ENCODE measurements around the gene SPTSSB. TPM values are rescaled to one million over a fixed set of nuclear protein-coding genes. Genes with fewer than 3 reads are reported as not detected.
A peak's percentile ranks its signal among the peaks of the same experiment; 100 is the strongest.

The SPTSSB gene
- polyA plus RNA-seq, 4 donors: 0.19 to 0.96 TPM; not detected in 2

GRCh38 chr3:161412123-161412522 is 40.8 kb upstream of the SPTSSB start:
- no peak for FAIRE-seq
- no peaks in the 10 kb centered on the region for H3K36me3 ChIP-seq (ENCODE audit: control insufficient read depth in 3 of 3, insufficient read depth in 2 of 3, low read depth in 1 of 3, low read length in 3 of 3)
- peak in 1 of 2 donors; percentile 2 for DNase-seq
- H3K9me3 ChIP-seq (ENCODE audit: control insufficient read depth in 2 of 2, insufficient read depth in 1 of 2, low read depth in 1 of 2, low read length in 1 of 2): no peaks in the 10 kb centered on the region
- H3K4me3 ChIP-seq (ENCODE audit: low read depth in 1 of 3, low read length in 3 of 3): no peak overlapping the region
- H3K27me3 ChIP-seq (ENCODE audit: control insufficient read depth in 3 of 3, insufficient read depth in 3 of 3, low read length in 3 of 3): peaks cover 0 to 4% (median 0%) of the 10 kb centered on the region in 3 donors
- no peak overlapping the region for H3K27ac ChIP-seq (ENCODE audit: low read depth in 1 of 3, low read length in 2 of 3)
- no peaks in the 10 kb centered on the region for H3K4me1 ChIP-seq (ENCODE audit: control insufficient read depth in 3 of 3, insufficient read depth in 2 of 3, low read depth in 1 of 3, low read length in 2 of 3)
- 11 to 82% (median 25%) methylated on average over 1 of the region's 1 CpG for WGBS, 3 donors

DNA sequence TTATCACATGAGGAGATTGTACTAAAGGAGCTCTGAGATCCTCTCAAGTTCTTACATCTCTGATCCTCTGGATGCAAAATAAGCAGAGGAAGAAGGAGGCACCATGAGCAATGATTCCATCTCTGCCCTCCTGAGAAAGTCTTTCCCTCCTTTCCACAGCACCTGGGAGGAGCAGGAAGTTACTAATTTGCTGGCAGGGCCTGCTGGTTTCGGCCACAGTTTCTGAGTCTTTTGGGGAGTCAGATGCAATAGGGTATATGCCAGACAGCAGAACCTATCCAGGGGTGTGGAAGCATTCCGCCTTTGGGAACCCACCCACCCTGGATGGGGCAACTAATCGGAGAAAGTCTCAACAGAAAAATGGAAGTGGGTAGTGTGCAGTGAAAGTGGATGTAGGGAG is 38.5 kb upstream of the SPTSSB start:
- Histone ChIP-seq H3K27ac (ENCODE audit: low read depth in 1 of 3, low read length in 2 of 3) (no peak overlapping the region), H3K27me3 (ENCODE audit: control insufficient read depth in 3 of 3, insufficient read depth in 3 of 3, low read length in 3 of 3) (peaks cover 0 to 4% (median 2%) of the 10 kb centered on the region in 3 donors), H3K4me1 (ENCODE audit: control insufficient read depth in 3 of 3, insufficient read depth in 2 of 3, low read depth in 1 of 3, low read length in 2 of 3) (no peaks in the 10 kb centered on the region), H3K9me3 (ENCODE audit: control insufficient read depth in 2 of 2, insufficient read depth in 1 of 2, low read depth in 1 of 2, low read length in 1 of 2) (no peaks in the 10 kb centered on the region), H3K36me3 (ENCODE audit: control insufficient read depth in 3 of 3, insufficient read depth in 2 of 3, low read depth in 1 of 3, low read length in 3 of 3) (no peaks in the 10 kb centered on the region), H3K4me3 (ENCODE audit: low read depth in 1 of 3, low read length in 3 of 3) (no peak overlapping the region)
- FAIRE-seq (no peak), DNase-seq (no peak)
- 83 to 91% (median 90%) methylated on average over 3 of the region's 3 CpGs for WGBS, 3 donors

- peaks cover 0 to 4% (median 2%) of the 10 kb centered on the region in 3 donors for H3K27me3 ChIP-seq (ENCODE audit: control insufficient read depth in 3 of 3, insufficient read depth in 3 of 3, low read length in 3 of 3)
- H3K36me3 ChIP-seq (ENCODE audit: control insufficient read depth in 3 of 3, insufficient read depth in 2 of 3, low read depth in 1 of 3, low read length in 3 of 3): no peaks in the 10 kb centered on the region
- FAIRE-seq: no peak
- 12 to 21% (median 16%) methylated on average over 3 of the region's 3 CpGs for WGBS, 3 donors
- H3K4me1 ChIP-seq (ENCODE audit: control insufficient read depth in 3 of 3, insufficient read depth in 2 of 3, low read depth in 1 of 3, low read length in 2 of 3): no peaks in the 10 kb centered on the region
- H3K9me3 ChIP-seq (ENCODE audit: control insufficient read depth in 2 of 2, insufficient read depth in 1 of 2, low read depth in 1 of 2, low read length in 1 of 2): no peaks in the 10 kb centered on the region
- no peak overlapping the region for H3K4me3 ChIP-seq (ENCODE audit: low read depth in 1 of 3, low read length in 3 of 3)
- DNase-seq: peak; percentile 10 to 14
- no peak overlapping the region for H3K27ac ChIP-seq (ENCODE audit: low read depth in 1 of 3, low read length in 2 of 3)
Measured at GRCh38 chr3:161409069-161409468, 37.8 kb upstream of the SPTSSB start.

DNA sequence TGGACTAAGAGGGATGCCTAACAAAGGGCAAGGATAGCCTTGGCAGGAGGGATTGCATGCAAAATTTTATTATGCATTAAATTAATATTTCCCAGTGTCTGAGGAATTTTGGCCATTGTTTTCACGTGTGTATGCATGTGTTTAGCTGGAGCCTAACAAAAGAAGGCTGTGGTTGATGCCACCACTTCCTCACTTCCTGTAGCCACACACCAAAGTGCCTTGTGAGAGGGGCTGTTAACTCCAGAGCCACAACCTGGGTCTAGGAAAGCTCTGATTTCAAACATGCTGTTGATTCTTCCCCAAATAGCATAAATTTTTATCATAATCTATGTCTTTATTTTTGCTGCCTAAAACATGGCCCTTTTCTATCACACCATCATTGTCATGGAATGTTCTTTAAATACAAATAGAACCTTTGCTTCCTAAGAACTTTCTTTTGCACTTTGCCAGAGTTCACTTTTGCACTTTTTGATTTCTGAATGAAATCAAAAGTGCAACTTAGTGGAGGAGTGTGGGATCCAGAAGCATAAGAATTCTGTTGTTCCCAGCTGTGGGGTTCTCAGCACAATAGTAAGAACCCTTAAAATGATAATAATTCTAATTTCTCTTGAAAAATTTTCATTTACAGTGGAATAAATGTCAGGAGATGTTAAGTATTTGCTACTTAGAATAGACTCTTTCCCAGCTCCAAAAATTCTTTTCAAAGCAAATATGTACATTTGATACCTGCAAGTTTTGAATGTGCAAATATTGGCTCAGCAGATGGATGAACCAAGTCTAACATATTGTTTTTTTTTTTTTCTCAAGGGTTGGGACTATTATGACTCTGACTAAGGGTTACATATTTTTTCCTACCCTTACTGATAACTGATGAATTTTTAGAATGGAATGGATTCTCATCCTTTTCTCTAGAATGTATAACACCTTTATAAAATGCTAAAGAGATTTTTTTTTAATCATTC is 35.6 kb upstream of the SPTSSB start:
- H3K27me3 ChIP-seq (ENCODE audit: control insufficient read depth in 3 of 3, insufficient read depth in 3 of 3, low read length in 3 of 3): peaks cover 0 to 2% (median under 1%) of the 10 kb centered on the region in 3 donors
- no peaks in the 10 kb centered on the region for H3K4me1 ChIP-seq (ENCODE audit: control insufficient read depth in 3 of 3, insufficient read depth in 2 of 3, low read depth in 1 of 3, low read length in 2 of 3)
- WGBS, 3 donors: 20 to 39% (median 34%) methylated on average over 1 of the region's 1 CpG
- H3K4me3 ChIP-seq (ENCODE audit: low read depth in 1 of 3, low read length in 3 of 3): no peak overlapping the region
- DNase-seq (no peak), FAIRE-seq (no peak)
- H3K9me3 ChIP-seq (ENCODE audit: control insufficient read depth in 2 of 2, insufficient read depth in 1 of 2, low read depth in 1 of 2, low read length in 1 of 2): no peaks in the 10 kb centered on the region
- no peak overlapping the region for H3K27ac ChIP-seq (ENCODE audit: low read depth in 1 of 3, low read length in 2 of 3)
- no peaks in the 10 kb centered on the region for H3K36me3 ChIP-seq (ENCODE audit: control insufficient read depth in 3 of 3, insufficient read depth in 2 of 3, low read depth in 1 of 3, low read length in 3 of 3)

DNA sequence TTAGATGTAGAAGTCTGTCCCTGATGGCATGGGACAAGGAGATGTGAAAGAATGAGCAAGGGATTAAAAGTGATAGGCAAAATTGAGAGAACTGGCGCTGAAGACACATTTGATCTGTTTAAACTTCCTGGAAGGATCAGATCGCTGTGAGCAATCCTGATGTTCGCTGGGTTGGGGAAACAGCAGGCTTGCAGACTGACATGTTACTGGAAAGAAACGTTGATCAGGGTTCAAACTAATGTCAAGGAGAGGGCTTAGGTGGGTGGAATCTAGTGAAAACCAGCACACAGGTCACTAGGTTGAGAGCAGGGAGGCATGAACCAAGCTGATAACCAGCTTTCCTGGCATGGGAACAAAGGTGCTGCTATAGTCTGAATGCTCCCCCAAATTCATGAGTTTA is 34.5 kb upstream of the SPTSSB start:
- peaks cover 0 to 2% (median 0%) of the 10 kb centered on the region in 3 donors for H3K27me3 ChIP-seq (ENCODE audit: control insufficient read depth in 3 of 3, insufficient read depth in 3 of 3, low read length in 3 of 3)
- no peak for FAIRE-seq
- no peaks in the 10 kb centered on the region for H3K4me1 ChIP-seq (ENCODE audit: control insufficient read depth in 3 of 3, insufficient read depth in 2 of 3, low read depth in 1 of 3, low read length in 2 of 3)
- no peak overlapping the region for H3K27ac ChIP-seq (ENCODE audit: low read depth in 1 of 3, low read length in 2 of 3)
- 71 to 85% (median 73%) methylated on average over 4 of the region's 4 CpGs for WGBS, 3 donors
- no peak overlapping the region for H3K4me3 ChIP-seq (ENCODE audit: low read depth in 1 of 3, low read length in 3 of 3)
- no peaks in the 10 kb centered on the region for H3K9me3 ChIP-seq (ENCODE audit: control insufficient read depth in 2 of 2, insufficient read depth in 1 of 2, low read depth in 1 of 2, low read length in 1 of 2)
- no peaks in the 10 kb centered on the region for H3K36me3 ChIP-seq (ENCODE audit: control insufficient read depth in 3 of 3, insufficient read depth in 2 of 3, low read depth in 1 of 3, low read length in 3 of 3)
- no peak for DNase-seq

- H3K27me3 ChIP-seq (ENCODE audit: control insufficient read depth in 3 of 3, insufficient read depth in 3 of 3, low read length in 3 of 3): peaks cover 0 to 2% (median 0%) of the 10 kb centered on the region in 3 donors
- FAIRE-seq (no peak), DNase-seq (no peak)
- no peaks in the 10 kb centered on the region for H3K36me3 ChIP-seq (ENCODE audit: control insufficient read depth in 3 of 3, insufficient read depth in 2 of 3, low read depth in 1 of 3, low read length in 3 of 3)
- H3K9me3 ChIP-seq (ENCODE audit: control insufficient read depth in 2 of 2, insufficient read depth in 1 of 2, low read depth in 1 of 2, low read length in 1 of 2): no peaks in the 10 kb centered on the region
- 46 to 93% (median 79%) methylated on average over 1 of the region's 1 CpG for WGBS, 3 donors
- no peak overlapping the region for H3K27ac ChIP-seq (ENCODE audit: low read depth in 1 of 3, low read length in 2 of 3)
- no peaks in the 10 kb centered on the region for H3K4me1 ChIP-seq (ENCODE audit: control insufficient read depth in 3 of 3, insufficient read depth in 2 of 3, low read depth in 1 of 3, low read length in 2 of 3)
- H3K4me3 ChIP-seq (ENCODE audit: low read depth in 1 of 3, low read length in 3 of 3): no peak overlapping the region
Measured at GRCh38 chr3:161405087-161405486, 33.8 kb upstream of the SPTSSB start.

DNA sequence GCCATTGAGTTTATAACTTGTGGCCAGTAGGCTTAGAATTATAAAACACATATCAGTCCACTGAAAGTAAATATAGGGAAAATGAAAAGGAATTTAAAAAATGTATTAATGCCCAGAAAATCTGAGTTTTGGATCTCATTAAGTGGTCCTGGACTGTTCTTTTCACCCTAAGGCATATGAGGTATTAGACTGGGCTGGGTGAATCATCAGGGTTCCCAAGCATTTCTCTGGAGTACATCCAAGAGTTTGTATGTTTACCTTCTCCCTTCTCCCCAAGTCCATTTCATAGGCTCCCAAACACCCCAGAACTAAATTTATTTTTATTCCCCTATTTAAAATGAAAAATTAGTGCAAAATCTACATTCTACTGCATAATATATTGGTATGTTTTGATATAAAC is 31.9 kb upstream of the SPTSSB start:
- Histone ChIP-seq H3K27ac (ENCODE audit: low read depth in 1 of 3, low read length in 2 of 3) (no peak overlapping the region), H3K4me1 (ENCODE audit: control insufficient read depth in 3 of 3, insufficient read depth in 2 of 3, low read depth in 1 of 3, low read length in 2 of 3) (no peaks in the 10 kb centered on the region), H3K27me3 (ENCODE audit: control insufficient read depth in 3 of 3, insufficient read depth in 3 of 3, low read length in 3 of 3) (peaks cover 0 to 2% (median 0%) of the 10 kb centered on the region in 3 donors), H3K36me3 (ENCODE audit: control insufficient read depth in 3 of 3, insufficient read depth in 2 of 3, low read depth in 1 of 3, low read length in 3 of 3) (no peaks in the 10 kb centered on the region), H3K9me3 (ENCODE audit: control insufficient read depth in 2 of 2, insufficient read depth in 1 of 2, low read depth in 1 of 2, low read length in 1 of 2) (no peaks in the 10 kb centered on the region), H3K4me3 (ENCODE audit: low read depth in 1 of 3, low read length in 3 of 3) (no peak overlapping the region)
- DNase-seq (no peak), FAIRE-seq (no peak)

DNA sequence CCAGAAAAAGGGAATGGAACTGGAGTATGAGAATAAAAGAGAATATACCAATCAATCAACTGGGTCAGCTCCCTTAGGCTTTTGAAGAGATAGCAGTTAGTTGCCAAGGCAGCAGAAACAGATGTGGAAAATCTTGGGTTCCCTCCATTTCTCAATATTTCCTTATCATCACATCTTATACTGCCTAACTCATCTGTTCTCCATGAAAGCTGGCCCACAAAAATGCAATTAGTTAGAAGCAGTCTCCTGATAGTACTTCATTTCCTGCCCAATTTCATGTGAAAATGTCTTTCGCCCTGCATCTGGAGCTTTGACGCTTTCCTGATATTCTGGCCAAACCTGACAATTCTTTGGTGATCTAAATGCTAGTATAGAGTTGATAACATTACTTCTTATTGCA is 30.1 kb upstream of the SPTSSB start:
- Histone ChIP-seq H3K36me3 (ENCODE audit: control insufficient read depth in 3 of 3, insufficient read depth in 2 of 3, low read depth in 1 of 3, low read length in 3 of 3) (no peaks in the 10 kb centered on the region), H3K27me3 (ENCODE audit: control insufficient read depth in 3 of 3, insufficient read depth in 3 of 3, low read length in 3 of 3) (peaks cover 0 to 2% (median 0%) of the 10 kb centered on the region in 3 donors), H3K27ac (ENCODE audit: low read depth in 1 of 3, low read length in 2 of 3) (no peak overlapping the region), H3K4me1 (ENCODE audit: control insufficient read depth in 3 of 3, insufficient read depth in 2 of 3, low read depth in 1 of 3, low read length in 2 of 3) (no peaks in the 10 kb centered on the region), H3K4me3 (ENCODE audit: low read depth in 1 of 3, low read length in 3 of 3) (no peak overlapping the region), H3K9me3 (ENCODE audit: control insufficient read depth in 2 of 2, insufficient read depth in 1 of 2, low read depth in 1 of 2, low read length in 1 of 2) (no peaks in the 10 kb centered on the region)
- DNase-seq (no peak), FAIRE-seq (no peak)
- 84 to 95% (median 93%) methylated on average over 2 of the region's 2 CpGs for WGBS, 3 donors
